Lower lobe of right lung (tissue), 2 donors: ENCODE results near the gene ALKBH5. TPM values are rescaled to one million over a fixed set of nuclear protein-coding genes. Genes with fewer than 3 reads are reported as not detected.

Experiments
- ATAC-seq, 2 donors: fragments of 200-7000 bp; cut with Tn5 transposase; one replicate each; pipeline ENCODE4 v1.9.1; 2020 to 2022; ENCODE audit warnings: mild to moderate bottlenecking in 2 of 2, moderate library complexity in 2 of 2
- DNase-seq: peaks from one replicate; pipeline ENCODE4 v3.0.0-alpha.2; 2020
- H3K27ac ChIP-seq: fragments of 200-600 bp; one replicate; pipeline ENCODE4 v1.8.0; 2022
- H3K27me3 ChIP-seq: fragments of 200-600 bp; one replicate; pipeline ENCODE4 v1.8.0; 2022; ENCODE audit warnings: low read depth
- H3K36me3 ChIP-seq: fragments of 200-600 bp; one replicate; pipeline ENCODE4 v1.8.0; 2022; ENCODE audit warnings: mild to moderate bottlenecking
- H3K4me1 ChIP-seq: fragments of 200-600 bp; one replicate; pipeline ENCODE4 v1.8.0; 2022
- H3K4me3 ChIP-seq: fragments of 200-600 bp; one replicate; pipeline ENCODE4 v1.8.0; 2022; ENCODE audit warnings: mild to moderate bottlenecking
- H3K9me3 ChIP-seq: fragments of 200-600 bp; one replicate; pipeline ENCODE4 v1.8.0; 2022
- intact Hi-C: fragments of 100-400 bp; cut with DNase I; formaldehyde crosslinking; loops from one replicate; pipeline ENCODE4 v1.11.0; 2022
- total RNA-seq: library from RNA; stranded (reverse); fragmentation: NEBNext Ultra II Directional; extraction: Animal tissue kit (Norgen Biotek cat#: 25700); gene quantifications from one replicate; pipeline ENCODE4 v1.2.1, GENCODE V29; 2021
- TF ChIP-seq, protein P1 (sequence below): fragments of 200-600 bp; IDR thresholded peaks from one replicate; pipeline ENCODE4 v1.8.0; 2022; ENCODE audit warnings: antibody characterized with exemption, mild to moderate bottlenecking
- donor health status: DM: no; HTN: yes; CAD: no; lungs with severe emphysema.

The ALKBH5 gene
- total RNA-seq, 1 donor from 2014 or later, result 100 TPM

DNA sequence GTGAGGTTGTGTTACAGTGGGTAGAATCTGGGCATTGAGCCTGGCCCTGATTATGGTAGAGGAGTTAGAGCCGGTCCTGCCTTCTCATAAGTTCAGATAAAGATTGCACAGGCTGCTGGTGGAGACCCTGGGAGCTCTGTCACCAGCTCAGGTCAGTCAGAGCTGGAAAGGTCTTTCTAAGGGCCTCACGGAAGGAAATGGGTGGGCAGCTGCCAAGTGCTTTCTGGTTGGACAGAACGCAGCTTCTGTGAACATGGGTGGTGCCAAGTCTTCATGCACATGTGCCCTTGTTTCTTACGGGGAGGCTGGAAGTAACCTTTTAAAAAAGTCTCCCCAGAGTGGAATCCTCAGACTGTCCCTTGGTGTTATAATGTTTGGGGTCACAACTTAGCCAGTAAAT is 14.9 kb downstream of the ALKBH5 start:
- no peak for ATAC-seq
- Histone ChIP-seq H3K4me1 (peaks cover 30% of the 10 kb centered on the region), H3K9me3 (no peaks in the 10 kb centered on the region), H3K4me3 (no peak overlapping the region), H3K27ac (no peak overlapping the region), H3K27me3 (no peaks in the 10 kb centered on the region), H3K36me3 (peaks cover 78% of the 10 kb centered on the region)
- TF ChIP-seq, protein P1, sequence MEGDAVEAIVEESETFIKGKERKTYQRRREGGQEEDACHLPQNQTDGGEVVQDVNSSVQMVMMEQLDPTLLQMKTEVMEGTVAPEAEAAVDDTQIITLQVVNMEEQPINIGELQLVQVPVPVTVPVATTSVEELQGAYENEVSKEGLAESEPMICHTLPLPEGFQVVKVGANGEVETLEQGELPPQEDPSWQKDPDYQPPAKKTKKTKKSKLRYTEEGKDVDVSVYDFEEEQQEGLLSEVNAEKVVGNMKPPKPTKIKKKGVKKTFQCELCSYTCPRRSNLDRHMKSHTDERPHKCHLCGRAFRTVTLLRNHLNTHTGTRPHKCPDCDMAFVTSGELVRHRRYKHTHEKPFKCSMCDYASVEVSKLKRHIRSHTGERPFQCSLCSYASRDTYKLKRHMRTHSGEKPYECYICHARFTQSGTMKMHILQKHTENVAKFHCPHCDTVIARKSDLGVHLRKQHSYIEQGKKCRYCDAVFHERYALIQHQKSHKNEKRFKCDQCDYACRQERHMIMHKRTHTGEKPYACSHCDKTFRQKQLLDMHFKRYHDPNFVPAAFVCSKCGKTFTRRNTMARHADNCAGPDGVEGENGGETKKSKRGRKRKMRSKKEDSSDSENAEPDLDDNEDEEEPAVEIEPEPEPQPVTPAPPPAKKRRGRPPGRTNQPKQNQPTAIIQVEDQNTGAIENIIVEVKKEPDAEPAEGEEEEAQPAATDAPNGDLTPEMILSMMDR, result no peak
- DNase-seq, result no peak
- intact Hi-C loops, result no loop called here

DNA sequence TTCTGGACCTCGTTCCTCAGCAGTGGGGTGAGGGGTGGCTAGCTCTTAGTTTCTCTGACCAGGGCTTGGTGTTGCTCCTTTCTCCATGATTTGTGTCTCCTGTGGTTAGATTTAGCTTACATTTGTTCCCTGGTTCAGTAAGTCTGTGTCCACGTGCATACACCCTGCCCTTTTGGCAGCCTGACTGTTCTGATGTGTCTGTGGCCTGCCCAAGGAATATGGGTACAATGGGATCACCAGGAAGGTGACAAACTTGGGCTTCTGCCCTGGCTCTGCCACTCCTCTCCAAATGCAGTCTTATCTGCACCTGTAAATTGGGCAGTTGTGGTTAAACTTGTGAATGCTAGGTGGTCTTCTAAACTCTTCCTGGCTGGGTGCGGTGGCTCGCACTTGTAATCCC is 17.5 kb downstream of the ALKBH5 start:
- H3K4me3 ChIP-seq, result no peak overlapping the region
- no peaks in the 10 kb centered on the region for H3K27me3 ChIP-seq
- H3K36me3 ChIP-seq, result peaks cover 84% of the 10 kb centered on the region
- ATAC-seq (no peak), DNase-seq (no peak)
- H3K4me1 ChIP-seq, result peaks cover 30% of the 10 kb centered on the region
- no peak overlapping the region for H3K27ac ChIP-seq
- intact Hi-C loops, result no loop called here
- TF ChIP-seq, protein P1, result no peak
- no peaks in the 10 kb centered on the region for H3K9me3 ChIP-seq

DNA sequence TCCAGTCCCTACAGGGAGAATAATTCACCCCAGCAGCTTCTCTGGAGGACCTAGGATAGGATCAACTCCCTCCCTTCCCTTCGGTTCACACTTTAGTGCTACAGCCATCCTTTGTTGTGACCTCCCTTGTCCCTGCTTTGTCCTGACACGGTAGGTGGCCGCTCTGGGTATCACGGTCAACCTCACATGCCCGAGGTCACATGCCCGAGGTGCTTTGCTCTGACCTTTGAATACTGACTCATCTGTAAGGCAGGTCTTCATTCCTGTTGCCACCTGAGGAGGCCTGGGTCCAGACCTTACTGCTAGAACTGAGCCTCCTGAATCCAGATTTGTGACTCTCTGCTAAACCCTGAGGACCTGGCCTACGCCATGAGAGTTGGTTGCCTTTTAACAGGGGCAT is 19.7 kb downstream of the ALKBH5 start:
- H3K27ac ChIP-seq, result no peak overlapping the region
- H3K9me3 ChIP-seq, result no peaks in the 10 kb centered on the region
- no peak for ATAC-seq
- no peak overlapping the region for H3K4me3 ChIP-seq
- H3K36me3 ChIP-seq, result peaks cover 84% of the 10 kb centered on the region
- TF ChIP-seq, protein P1, result no peak
- no peak for DNase-seq
- H3K4me1 ChIP-seq, result peaks cover 19% of the 10 kb centered on the region
- intact Hi-C loops, result no loop called here
- H3K27me3 ChIP-seq, result no peaks in the 10 kb centered on the region

GRCh38 chr17:18205861-18206260 is 22.2 kb downstream of the ALKBH5 start:
- intact Hi-C loops, result no loop called here
- no peak overlapping the region for H3K27ac ChIP-seq
- peaks cover 87% of the 10 kb centered on the region for H3K36me3 ChIP-seq
- no peaks in the 10 kb centered on the region for H3K27me3 ChIP-seq
- DNase-seq (no peak), ATAC-seq (no peak)
- H3K4me1 ChIP-seq, result no peaks in the 10 kb centered on the region
- H3K9me3 ChIP-seq, result no peaks in the 10 kb centered on the region
- TF ChIP-seq, protein P1, result no peak
- no peak overlapping the region for H3K4me3 ChIP-seq

DNA sequence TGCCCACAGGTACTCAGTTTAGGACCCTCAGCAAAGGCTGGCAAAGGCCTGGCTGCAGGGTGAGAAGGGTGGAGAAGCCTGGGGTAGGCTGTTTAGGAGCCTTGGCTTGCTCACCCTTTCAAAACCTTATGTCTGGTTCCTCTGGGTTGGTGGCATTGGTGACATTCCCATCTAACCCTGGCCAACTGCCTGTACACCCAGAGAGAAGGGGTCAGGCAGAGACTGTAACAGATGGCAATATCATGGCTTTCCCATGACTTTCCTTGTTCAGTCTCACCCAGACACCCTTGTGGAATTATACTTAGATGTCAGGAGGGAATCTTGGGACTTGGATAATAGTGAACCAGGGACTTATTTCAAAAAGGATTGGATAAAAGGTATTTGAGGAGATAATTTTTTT is 23.3 kb downstream of the ALKBH5 start:
- no peak overlapping the region for H3K4me3 ChIP-seq
- peaks cover 83% of the 10 kb centered on the region for H3K36me3 ChIP-seq
- no peaks in the 10 kb centered on the region for H3K27me3 ChIP-seq
- no peaks in the 10 kb centered on the region for H3K9me3 ChIP-seq
- no peak for DNase-seq
- intact Hi-C loops, result no loop called here
- no peak overlapping the region for H3K27ac ChIP-seq
- TF ChIP-seq, protein P1, result no peak
- no peak for ATAC-seq
- no peaks in the 10 kb centered on the region for H3K4me1 ChIP-seq

DNA sequence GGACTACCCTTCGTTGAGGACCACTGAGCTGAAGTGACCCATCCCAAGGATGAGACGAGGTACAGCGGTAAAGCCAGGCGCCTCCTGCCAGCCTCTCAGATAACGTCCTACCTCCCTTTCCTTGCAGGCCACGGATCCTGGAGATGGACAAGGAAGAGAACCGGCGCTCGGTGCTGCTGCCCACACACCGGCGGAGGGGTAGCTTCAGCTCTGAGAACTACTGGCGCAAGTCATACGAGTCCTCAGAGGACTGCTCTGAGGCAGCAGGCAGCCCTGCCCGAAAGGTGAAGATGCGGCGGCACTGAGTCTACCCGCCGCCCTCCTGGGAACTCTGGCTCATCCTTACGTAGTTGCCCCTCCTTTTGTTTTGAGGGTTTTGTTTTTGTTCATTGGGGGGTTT is 24.5 kb downstream of the ALKBH5 start:
- Histone ChIP-seq H3K27ac (no peak overlapping the region), H3K4me1 (no peaks in the 10 kb centered on the region), H3K27me3 (no peaks in the 10 kb centered on the region), H3K4me3 (no peak overlapping the region), H3K36me3 (peaks cover 80% of the 10 kb centered on the region), H3K9me3 (no peaks in the 10 kb centered on the region)
- DNase-seq (no peak), ATAC-seq (no peak)
- intact Hi-C loops, result no loop called here
- TF ChIP-seq, protein P1, result no peak
